H1 (cell line): ENCODE measurements around the gene GLRX5.

ENCODE experiments used
- ASH2L ChIP-seq: fragments of 200-600, 300-600 bp; sonication (generic); IDR thresholded peaks from one replicate; pipeline ENCODE4 v1.7.1; 2017; ENCODE audit warnings: low read length
- POLR2A ChIP-seq, 2 experiments: IDR thresholded peaks; 1 replicate in 1 of 2; 2 replicates in 1 of 2; pipeline ENCODE4 v1.6.1; 2011; ENCODE audit warnings: low read depth in 2 of 2, low read length in 2 of 2, mild to moderate bottlenecking in 2 of 2; ENCODE audit errors: control extremely low read depth in 1 of 2
- RAD21 ChIP-seq, 2 experiments: IDR thresholded peaks in 1 of 2; conservative IDR thresholded peaks in 1 of 2; 2 replicates each; pipeline ENCODE4 v1.6.1; 2011; ENCODE audit warnings: low read depth in 2 of 2, low read length in 2 of 2, improper control_type of control experiment in 1 of 2, inconsistent platforms in 1 of 2, mild to moderate bottlenecking in 1 of 2, moderate library complexity in 1 of 2

- no peak for TF ChIP-seq POLR2A (IDR thresholded peaks at IDR 0.05; ENCODE audit: control extremely low read depth in 1 of 2, low read depth in 2 of 2, low read length in 2 of 2)
- TF ChIP-seq RAD21 (IDR thresholded peaks at IDR 0.05 in 1 of 2, conservative IDR thresholded peaks at IDR 0.05 in 1 of 2; ENCODE audit: low read depth in 2 of 2, low read length in 2 of 2), result no peak
- TF ChIP-seq ASH2L, result no peak
These were observed 25.4 kb upstream of the GLRX5 start for GRCh38 chr14:95509495-95509894.
